DOHH2 (cell line): ENCODE data around the gene MAPK12.

ENCODE experiments used
- EZH2phosphoT487 ChIP-seq: fragments of 200-600 bp; sonication (generic); IDR thresholded peaks from 2 replicates; pipeline ENCODE4 v1.6.1; 2017; ENCODE audit warnings: borderline replicate concordance, mild to moderate bottlenecking, antibody characterized with exemption, low read length, moderate library complexity, mixed read lengths
- TF ChIP-seq, protein P1 (sequence below): fragments of 200-600 bp; sonication (generic); IDR thresholded peaks from one replicate; pipeline ENCODE4 v1.5.1; 2014; ENCODE audit warnings: antibody characterized with exemption, mild to moderate bottlenecking, low read depth, low read length; ENCODE audit not compliant: poor library complexity, severe bottlenecking

DNA sequence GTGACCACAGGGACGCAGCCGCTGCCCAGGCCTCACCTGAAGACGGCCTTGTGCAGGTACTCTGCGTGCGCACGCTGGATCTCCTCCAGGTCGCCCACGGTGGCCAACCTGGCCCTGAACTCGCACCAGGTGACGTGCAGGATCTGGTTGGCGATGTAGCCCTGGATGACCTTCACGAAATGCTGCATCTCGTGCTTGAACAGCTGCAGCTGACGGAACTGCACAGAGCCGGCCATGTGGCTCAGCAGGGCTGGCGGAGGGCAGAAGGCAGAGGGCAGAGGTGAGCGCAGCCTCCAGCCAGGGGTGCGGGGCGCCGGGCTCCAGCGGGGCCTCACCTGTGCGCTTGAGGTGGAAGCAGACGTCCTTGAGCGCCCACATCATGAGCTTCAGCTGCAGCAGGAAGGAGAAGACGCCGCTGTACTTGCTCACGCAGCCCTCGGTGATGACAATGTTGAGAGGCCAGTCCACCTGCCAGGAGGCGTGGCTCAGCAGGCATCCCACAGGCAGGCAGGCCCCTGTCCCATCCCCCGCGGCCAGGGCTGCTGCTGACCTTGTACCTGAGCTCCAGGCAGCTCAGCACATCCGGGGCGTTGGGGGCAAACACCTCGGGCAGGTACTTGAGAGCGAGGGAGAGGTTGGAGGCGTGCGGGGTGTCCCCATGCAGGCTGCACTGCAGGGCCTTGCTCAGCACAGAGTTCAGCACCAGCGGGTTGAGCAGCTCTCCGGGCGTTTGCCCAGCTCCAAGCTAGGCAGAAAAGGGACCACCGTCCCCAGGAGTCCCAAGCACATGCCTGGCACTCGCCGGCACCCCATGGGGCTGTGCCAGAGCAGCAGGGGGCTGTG is 43.1 kb downstream of the MAPK12 start:
- TF ChIP-seq, protein P1, sequence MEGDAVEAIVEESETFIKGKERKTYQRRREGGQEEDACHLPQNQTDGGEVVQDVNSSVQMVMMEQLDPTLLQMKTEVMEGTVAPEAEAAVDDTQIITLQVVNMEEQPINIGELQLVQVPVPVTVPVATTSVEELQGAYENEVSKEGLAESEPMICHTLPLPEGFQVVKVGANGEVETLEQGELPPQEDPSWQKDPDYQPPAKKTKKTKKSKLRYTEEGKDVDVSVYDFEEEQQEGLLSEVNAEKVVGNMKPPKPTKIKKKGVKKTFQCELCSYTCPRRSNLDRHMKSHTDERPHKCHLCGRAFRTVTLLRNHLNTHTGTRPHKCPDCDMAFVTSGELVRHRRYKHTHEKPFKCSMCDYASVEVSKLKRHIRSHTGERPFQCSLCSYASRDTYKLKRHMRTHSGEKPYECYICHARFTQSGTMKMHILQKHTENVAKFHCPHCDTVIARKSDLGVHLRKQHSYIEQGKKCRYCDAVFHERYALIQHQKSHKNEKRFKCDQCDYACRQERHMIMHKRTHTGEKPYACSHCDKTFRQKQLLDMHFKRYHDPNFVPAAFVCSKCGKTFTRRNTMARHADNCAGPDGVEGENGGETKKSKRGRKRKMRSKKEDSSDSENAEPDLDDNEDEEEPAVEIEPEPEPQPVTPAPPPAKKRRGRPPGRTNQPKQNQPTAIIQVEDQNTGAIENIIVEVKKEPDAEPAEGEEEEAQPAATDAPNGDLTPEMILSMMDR: no peak
- no peak for TF ChIP-seq EZH2phosphoT487
